Fibroblast of villous mesenchyme (primary cell): ENCODE results near the gene ZBTB16. TPM values are rescaled to one million over a fixed set of nuclear protein-coding genes. Genes with fewer than 3 reads are reported as not detected.

Experiments
- DNase-seq: peaks from one replicate; pipeline ENCODE4 v3.0.0-alpha.2; 2010; ENCODE audit warnings: low read depth
- H3K4me3 ChIP-seq: 2 replicates; pipeline ENCODE4 v1.5.1; 2011; ENCODE audit warnings: low read depth, mild to moderate bottlenecking, low read length
- CTCF ChIP-seq: IDR thresholded peaks from 2 replicates; pipeline ENCODE4 v1.5.1; 2012; ENCODE audit warnings: low read depth, mild to moderate bottlenecking, low read length; ENCODE audit not compliant: insufficient read depth
- total RNA-seq: library from RNA; depleted of rRNA; stranded (reverse); fragments of >200 nt; gene quantifications from 2 replicates; pipeline ENCODE4 v1.2.3, GENCODE V29; 2012

Gene ZBTB16
- total RNA-seq, 1 donor, result 0.86 TPM

- no peak overlapping the region for H3K4me3 ChIP-seq
- no peak for DNase-seq
- no peak for TF ChIP-seq CTCF
Observed at GRCh38 chr11:114187173-114187572, 127.7 kb downstream of the ZBTB16 start.

- DNase-seq, result no peak
- no peak overlapping the region for H3K4me3 ChIP-seq
Observed at GRCh38 chr11:114188851-114189570, 129.5 kb downstream of the ZBTB16 start.

GRCh38 chr11:114190630-114191029 lies 131.1 kb downstream of the ZBTB16 start:
- H3K4me3 ChIP-seq, result no peak overlapping the region
- no peak for DNase-seq
- no peak for TF ChIP-seq CTCF

More at GRCh38 chr11:114188851-114189570, 129.5 kb downstream of the ZBTB16 start:
- TF ChIP-seq CTCF, result no peak

- H3K4me3 ChIP-seq, result no peak overlapping the region
- TF ChIP-seq CTCF, result no peak
- no peak for DNase-seq
Observed at GRCh38 chr11:114191893-114192292, 132.4 kb downstream of the ZBTB16 start.

GRCh38 chr11:114192841-114193389 lies 133.4 kb downstream of the ZBTB16 start:
- no peak overlapping the region for H3K4me3 ChIP-seq
- peak; percentile 78 for DNase-seq
- no peak for TF ChIP-seq CTCF

GRCh38 chr11:114193730-114194679 lies 134.5 kb downstream of the ZBTB16 start:
- peak; percentile 85 for DNase-seq
- H3K4me3 ChIP-seq, result no peak overlapping the region
- TF ChIP-seq CTCF, result no peak
